Glutamatergic neuron (in vitro differentiated cells): ENCODE data around the gene PPP6R2. TPM values are rescaled to one million over a fixed set of nuclear protein-coding genes. Genes with fewer than 3 reads are reported as not detected.

Source experiments
- DNase-seq: peaks from one replicate; pipeline ENCODE4 v3.0.0; 2022
- H3K27ac Mint-ChIP-seq: one replicate; pipeline ENCODE4 v1.8.0; 2020; ENCODE audit warnings: mild to moderate bottlenecking, mixed read lengths, inconsistent platforms; ENCODE audit not compliant: unreplicated experiment
- H3K27me3 Mint-ChIP-seq: one replicate; pipeline ENCODE4 v1.8.0; 2020; ENCODE audit warnings: mild to moderate bottlenecking, moderate library complexity, mixed read lengths, inconsistent platforms; ENCODE audit not compliant: unreplicated experiment
- H3K36me3 Mint-ChIP-seq: one replicate; pipeline ENCODE4 v1.8.0; 2020; ENCODE audit warnings: mild to moderate bottlenecking, mixed read lengths, inconsistent platforms; ENCODE audit not compliant: unreplicated experiment
- H3K4me1 Mint-ChIP-seq: one replicate; pipeline ENCODE4 v1.8.0; 2020; ENCODE audit warnings: mild to moderate bottlenecking, low read depth, mixed read lengths, inconsistent platforms; ENCODE audit not compliant: unreplicated experiment
- H3K4me3 Mint-ChIP-seq: one replicate; pipeline ENCODE4 v1.8.0; 2020; ENCODE audit warnings: mild to moderate bottlenecking, mixed read lengths, inconsistent platforms; ENCODE audit not compliant: unreplicated experiment
- H3K9me3 Mint-ChIP-seq: one replicate; pipeline ENCODE4 v1.8.0; 2020; ENCODE audit warnings: mild to moderate bottlenecking, moderate library complexity, mixed read lengths, inconsistent platforms; ENCODE audit not compliant: unreplicated experiment
- total RNA-seq: library from RNA; stranded (reverse); fragmentation: NEBNext Ultra II Directional; extraction: Animal tissue kit (Norgen Biotek cat#: 25700); gene quantifications from one replicate; pipeline ENCODE4 v1.2.1, GENCODE V29; 2021; ENCODE audit not compliant: unreplicated experiment
- TF ChIP-seq, protein P1 (sequence below): fragments of 200-600 bp; sonication (generic); IDR thresholded peaks from one replicate; pipeline ENCODE4 v1.5.0; 2021; ENCODE audit not compliant: partially characterized antibody, unreplicated experiment

Gene PPP6R2
- total RNA-seq, 1 donor from 2014 or later, result 122 TPM

DNA sequence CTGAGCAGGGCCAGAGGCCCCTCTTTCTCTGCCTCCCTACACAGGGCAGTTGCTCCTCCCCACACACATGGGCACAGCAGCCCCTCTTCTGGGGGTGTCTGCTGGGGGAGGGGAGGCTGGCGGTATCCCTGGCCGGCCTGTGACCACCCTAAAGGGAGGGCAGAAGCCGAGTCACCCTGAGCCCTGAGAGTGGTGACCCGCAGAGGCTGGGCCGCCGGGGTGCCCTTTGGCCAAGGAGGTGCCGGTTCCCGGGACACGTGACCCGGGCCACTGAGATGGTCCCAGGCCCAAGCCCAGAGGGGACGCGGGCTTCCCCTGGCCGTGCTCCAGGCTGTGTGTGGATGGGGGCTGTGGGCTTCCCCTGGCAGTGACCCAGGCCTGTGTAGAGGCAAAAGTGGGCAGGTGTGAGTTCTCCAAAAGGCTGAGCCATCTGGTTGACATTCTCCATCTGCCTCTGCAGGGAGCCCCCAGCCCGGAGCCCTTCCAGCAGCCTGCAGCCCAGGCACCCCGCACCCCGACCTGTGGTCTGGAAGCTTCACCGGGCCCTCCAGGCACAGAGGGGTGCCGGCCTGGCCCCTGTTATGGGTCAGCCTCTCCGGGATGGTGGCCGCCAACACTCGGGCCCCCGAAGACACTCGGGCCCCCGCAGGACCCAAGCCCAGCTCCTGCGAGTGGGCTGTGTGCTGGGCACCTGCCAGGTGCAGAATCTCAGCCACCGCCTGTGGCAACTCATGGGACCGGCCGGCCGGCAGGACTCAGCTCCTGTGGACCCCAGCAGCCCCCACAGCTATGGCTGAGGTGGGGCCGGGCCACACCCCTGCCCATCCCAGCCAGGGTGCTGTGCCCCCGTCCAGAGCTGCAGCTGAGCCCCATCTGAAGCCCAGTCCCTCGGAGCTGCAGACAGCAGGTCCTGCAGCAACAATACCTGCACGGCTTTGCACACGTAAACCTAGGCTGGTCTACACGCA lies 139.3 kb downstream of the PPP6R2 start:
- Mint-ChIP-seq H3K27me3 (peaks cover 18% of the 10 kb centered on the region), H3K4me1 (peaks cover 2% of the 10 kb centered on the region), H3K27ac (no peak overlapping the region), H3K9me3 (peaks cover 12% of the 10 kb centered on the region), H3K4me3 (peak overlapping the region; percentile 78), H3K36me3 (no peaks in the 10 kb centered on the region)
- TF ChIP-seq, protein P1, sequence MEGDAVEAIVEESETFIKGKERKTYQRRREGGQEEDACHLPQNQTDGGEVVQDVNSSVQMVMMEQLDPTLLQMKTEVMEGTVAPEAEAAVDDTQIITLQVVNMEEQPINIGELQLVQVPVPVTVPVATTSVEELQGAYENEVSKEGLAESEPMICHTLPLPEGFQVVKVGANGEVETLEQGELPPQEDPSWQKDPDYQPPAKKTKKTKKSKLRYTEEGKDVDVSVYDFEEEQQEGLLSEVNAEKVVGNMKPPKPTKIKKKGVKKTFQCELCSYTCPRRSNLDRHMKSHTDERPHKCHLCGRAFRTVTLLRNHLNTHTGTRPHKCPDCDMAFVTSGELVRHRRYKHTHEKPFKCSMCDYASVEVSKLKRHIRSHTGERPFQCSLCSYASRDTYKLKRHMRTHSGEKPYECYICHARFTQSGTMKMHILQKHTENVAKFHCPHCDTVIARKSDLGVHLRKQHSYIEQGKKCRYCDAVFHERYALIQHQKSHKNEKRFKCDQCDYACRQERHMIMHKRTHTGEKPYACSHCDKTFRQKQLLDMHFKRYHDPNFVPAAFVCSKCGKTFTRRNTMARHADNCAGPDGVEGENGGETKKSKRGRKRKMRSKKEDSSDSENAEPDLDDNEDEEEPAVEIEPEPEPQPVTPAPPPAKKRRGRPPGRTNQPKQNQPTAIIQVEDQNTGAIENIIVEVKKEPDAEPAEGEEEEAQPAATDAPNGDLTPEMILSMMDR, result no peak
- DNase-seq, result peak; percentile 55

DNA sequence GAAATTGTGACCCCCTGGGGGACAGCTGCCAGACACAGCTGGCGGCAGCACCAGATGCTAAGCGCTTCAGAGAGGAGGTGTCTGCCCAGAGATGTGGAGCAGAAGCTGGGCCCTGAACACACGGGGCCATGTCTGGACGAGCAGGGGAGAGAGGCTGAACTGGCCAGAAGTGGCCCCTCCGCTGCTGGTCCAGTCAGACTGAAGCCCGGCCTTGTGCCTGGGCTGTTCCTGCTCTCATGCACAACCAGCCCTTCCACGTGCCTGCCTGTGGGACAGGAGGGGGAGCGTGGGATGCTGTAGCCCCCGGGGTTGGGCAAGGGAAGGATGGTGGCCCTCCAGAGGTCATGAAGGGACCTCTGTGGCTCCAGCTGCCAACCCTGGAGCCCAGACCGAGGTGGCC lies 140.0 kb downstream of the PPP6R2 start:
- Mint-ChIP-seq H3K4me1 (no peaks in the 10 kb centered on the region), H3K36me3 (no peaks in the 10 kb centered on the region), H3K27me3 (peaks cover 18% of the 10 kb centered on the region), H3K27ac (no peak overlapping the region), H3K9me3 (peaks cover 12% of the 10 kb centered on the region), H3K4me3 (peak overlapping the region; percentile 42)
- DNase-seq, result no peak
- TF ChIP-seq, protein P1, result no peak

DNA sequence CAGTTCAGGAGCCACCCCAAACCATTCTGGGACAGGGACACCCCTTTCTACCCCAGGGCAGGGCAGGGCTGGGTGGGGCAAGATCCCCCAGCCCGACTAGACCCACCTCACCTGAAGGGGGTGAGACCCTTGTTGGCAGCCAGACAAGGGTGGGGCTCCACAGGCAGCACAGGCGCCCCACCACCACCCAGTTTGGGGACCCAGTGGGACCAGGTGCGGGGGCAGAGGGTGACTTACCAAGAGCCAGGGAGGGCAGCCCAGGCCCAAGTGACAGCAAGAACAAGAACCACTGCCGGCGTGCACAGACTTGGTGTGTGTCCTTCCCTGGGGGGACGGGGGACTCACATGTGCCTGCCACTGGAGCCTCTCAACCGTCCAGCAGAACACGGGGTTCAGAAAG lies 140.4 kb downstream of the PPP6R2 start:
- H3K27me3 Mint-ChIP-seq, result peaks cover 18% of the 10 kb centered on the region
- H3K4me3 Mint-ChIP-seq, result no peak overlapping the region
- H3K27ac Mint-ChIP-seq, result no peak overlapping the region
- no peaks in the 10 kb centered on the region for H3K36me3 Mint-ChIP-seq
- peak; percentile 11 for DNase-seq
- H3K4me1 Mint-ChIP-seq, result no peaks in the 10 kb centered on the region
- TF ChIP-seq, protein P1, result no peak
- H3K9me3 Mint-ChIP-seq, result peaks cover 12% of the 10 kb centered on the region

DNA sequence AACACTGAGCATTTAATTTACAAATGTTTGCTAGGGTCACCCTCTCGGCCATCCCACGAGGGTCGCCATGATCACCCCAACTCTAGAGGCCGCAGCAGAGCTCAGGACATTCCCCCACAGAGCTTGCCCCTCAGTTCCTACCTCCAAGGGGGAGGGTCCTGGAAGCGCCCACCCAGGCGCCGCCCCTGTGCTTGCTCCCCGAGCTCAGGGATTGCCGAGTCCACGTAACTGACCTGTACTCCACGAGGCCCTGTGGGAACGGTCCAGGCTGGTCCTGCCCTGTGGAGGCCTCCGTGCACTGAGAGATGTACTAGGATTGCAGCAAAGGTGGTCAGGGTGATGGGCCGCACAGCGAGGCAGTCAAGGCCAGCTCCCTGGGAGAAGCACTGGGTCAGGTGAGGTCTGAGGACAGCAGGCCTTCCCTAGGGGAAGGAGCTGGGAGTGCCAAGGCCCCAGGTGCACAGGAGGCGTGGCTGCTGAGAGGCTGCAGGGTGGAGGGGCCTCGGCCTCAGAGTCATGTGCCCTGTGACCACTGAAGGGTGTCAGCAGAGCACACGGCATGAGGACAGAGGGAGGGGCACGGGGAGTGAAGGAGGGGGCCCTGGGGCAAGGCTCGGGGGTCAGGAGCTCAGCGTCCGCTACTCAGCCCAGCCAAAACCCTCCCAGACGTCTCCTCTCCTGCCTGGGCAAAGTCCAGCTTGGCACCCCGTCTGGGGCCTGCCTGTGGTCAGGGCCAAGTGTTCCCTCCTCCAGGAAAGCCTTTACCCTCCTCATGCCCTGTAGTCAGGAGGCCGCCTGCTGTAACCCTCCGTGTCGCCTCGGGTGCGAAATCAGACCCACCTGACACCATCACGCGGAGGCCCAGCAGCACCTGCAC lies 141.1 kb downstream of the PPP6R2 start:
- peaks cover 18% of the 10 kb centered on the region for H3K27me3 Mint-ChIP-seq
- no peak overlapping the region for H3K27ac Mint-ChIP-seq
- H3K4me3 Mint-ChIP-seq, result no peak overlapping the region
- no peaks in the 10 kb centered on the region for H3K4me1 Mint-ChIP-seq
- peak; percentile 16 for DNase-seq
- TF ChIP-seq, protein P1, result no peak
- H3K36me3 Mint-ChIP-seq, result no peaks in the 10 kb centered on the region
- peaks cover 12% of the 10 kb centered on the region for H3K9me3 Mint-ChIP-seq
